ENCODE data around the gene UPF3A. TPM values are rescaled to one million over a fixed set of nuclear protein-coding genes. Genes with fewer than 3 reads are reported as not detected.
"Not testable (repeated sequence)": the region's sequence is repeated elsewhere in the genome, so short reads cannot be mapped to it uniquely, and the experiment has no call there.

The UPF3A gene
- total and polyA plus RNA-seq, 8 donors = 17.1 to 73.8 (median 26.9) TPM

- ATAC-seq (no peak), FAIRE-seq (no peak), DNase-seq (peak in 1 of 6 donors; percentile 2)
- intact Hi-C loops (cut with DNase I) = no loop called here
- H3K36me3 ChIP-seq = peaks cover 6 to 96% (median 62%) of the 10 kb centered on the region in 3 donors
- H3K27ac ChIP-seq = no peak overlapping the region
- WGBS, 2 donors = 83 to 86% methylated on average over 5 of the region's 5 CpGs
- TF ChIP-seq, protein P1, sequence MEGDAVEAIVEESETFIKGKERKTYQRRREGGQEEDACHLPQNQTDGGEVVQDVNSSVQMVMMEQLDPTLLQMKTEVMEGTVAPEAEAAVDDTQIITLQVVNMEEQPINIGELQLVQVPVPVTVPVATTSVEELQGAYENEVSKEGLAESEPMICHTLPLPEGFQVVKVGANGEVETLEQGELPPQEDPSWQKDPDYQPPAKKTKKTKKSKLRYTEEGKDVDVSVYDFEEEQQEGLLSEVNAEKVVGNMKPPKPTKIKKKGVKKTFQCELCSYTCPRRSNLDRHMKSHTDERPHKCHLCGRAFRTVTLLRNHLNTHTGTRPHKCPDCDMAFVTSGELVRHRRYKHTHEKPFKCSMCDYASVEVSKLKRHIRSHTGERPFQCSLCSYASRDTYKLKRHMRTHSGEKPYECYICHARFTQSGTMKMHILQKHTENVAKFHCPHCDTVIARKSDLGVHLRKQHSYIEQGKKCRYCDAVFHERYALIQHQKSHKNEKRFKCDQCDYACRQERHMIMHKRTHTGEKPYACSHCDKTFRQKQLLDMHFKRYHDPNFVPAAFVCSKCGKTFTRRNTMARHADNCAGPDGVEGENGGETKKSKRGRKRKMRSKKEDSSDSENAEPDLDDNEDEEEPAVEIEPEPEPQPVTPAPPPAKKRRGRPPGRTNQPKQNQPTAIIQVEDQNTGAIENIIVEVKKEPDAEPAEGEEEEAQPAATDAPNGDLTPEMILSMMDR (IDR thresholded peaks at IDR 0.05) = no peak
- H3K27me3 ChIP-seq = no peaks in the 10 kb centered on the region
- H3K4me1 ChIP-seq = no peaks in the 10 kb centered on the region
- no peak overlapping the region for H3K4me3 ChIP-seq
- H3K9me3 ChIP-seq = no peaks in the 10 kb centered on the region
These were observed 36.8 kb upstream of the UPF3A start for GRCh38 chr13:114244637-114245036.

GRCh38 chr13:114248011-114248410 is 33.4 kb upstream of the UPF3A start:
- FAIRE-seq (no peak), DNase-seq (no peak), ATAC-seq (no peak)
- Histone ChIP-seq H3K9me3 (no peaks in the 10 kb centered on the region), H3K27me3 (no peaks in the 10 kb centered on the region), H3K4me1 (no peaks in the 10 kb centered on the region), H3K4me3 (no peak overlapping the region), H3K36me3 (peaks cover 17 to 83% (median 49%) of the 10 kb centered on the region in 3 donors), H3K27ac (no peak overlapping the region)
- intact Hi-C loops (cut with DNase I) = no loop called here
- TF ChIP-seq, protein P1 (IDR thresholded peaks at IDR 0.05) = no peak
- 88 to 89% methylated on average over 3 of the region's 3 CpGs for WGBS, 2 donors

DNA sequence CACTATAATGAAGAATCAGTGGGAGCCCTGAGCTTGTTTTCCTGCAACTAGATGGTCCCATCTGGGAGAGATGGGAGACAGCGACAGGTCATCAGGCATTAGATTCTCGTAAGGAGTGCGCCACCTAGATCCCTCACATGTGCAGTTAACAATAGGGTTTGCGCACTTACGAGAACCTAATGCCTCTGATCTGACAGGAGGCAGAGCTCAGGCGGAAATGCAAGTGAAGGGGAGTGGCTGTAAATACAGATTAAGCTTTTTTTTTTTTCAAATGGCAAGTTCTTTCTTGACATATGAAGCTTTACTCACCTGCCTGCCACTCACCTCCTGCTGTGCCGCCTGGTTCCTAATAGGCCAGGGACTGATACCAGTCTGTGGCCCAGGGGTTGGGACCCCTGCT is 32.3 kb upstream of the UPF3A start:
- intact Hi-C loops (cut with DNase I) = no loop called here
- peak in 1 of 4 donors; percentile 17 for ATAC-seq
- FAIRE-seq = no peak
- 94 to 95% methylated on average over 7 of the region's 7 CpGs for WGBS, 2 donors
- Histone ChIP-seq H3K36me3 (peaks cover 17 to 72% (median 49%) of the 10 kb centered on the region in 3 donors), H3K27me3 (no peaks in the 10 kb centered on the region), H3K4me3 (no peak overlapping the region), H3K27ac (no peak overlapping the region), H3K9me3 (no peaks in the 10 kb centered on the region), H3K4me1 (no peaks in the 10 kb centered on the region)
- TF ChIP-seq, protein P1 (IDR thresholded peaks at IDR 0.05) = no peak
- DNase-seq = no peak

GRCh38 chr13:114251639-114252440 is 29.6 kb upstream of the UPF3A start:
- H3K4me1 ChIP-seq; H3K9me3 ChIP-seq; H3K4me3 ChIP-seq; FAIRE-seq; H3K27ac ChIP-seq; H3K27me3 ChIP-seq; ATAC-seq; DNase-seq; intact Hi-C loops (cut with DNase I): not testable (repeated sequence)
- peaks cover 17 to 64% (median 42%) of the 10 kb centered on the region in 3 donors for H3K36me3 ChIP-seq
- 89% methylated on average over 1 of the region's 1 CpG for WGBS, 2 donors

GRCh38 chr13:114256547-114256946 is 24.9 kb upstream of the UPF3A start:
- Histone ChIP-seq H3K27ac (no peak overlapping the region), H3K4me3 (no peak overlapping the region), H3K4me1 (peaks cover 16 to 22% (median 18%) of the 10 kb centered on the region in 3 donors), H3K36me3 (peaks cover 1 to 48% (median 6%) of the 10 kb centered on the region in 3 donors), H3K27me3 (no peaks in the 10 kb centered on the region), H3K9me3 (no peaks in the 10 kb centered on the region)
- ATAC-seq (no peak), DNase-seq (no peak), FAIRE-seq (no peak)
- intact Hi-C loops (cut with DNase I) = no loop called here
- 86 to 96% methylated on average over 1 of the region's 1 CpG for WGBS, 2 donors
- TF ChIP-seq, protein P1 (IDR thresholded peaks at IDR 0.05) = no peak

Measured in pancreas (tissue), 10 donors.